Left forelimb (tissue), 1 donor: ENCODE measurements around the gene FAM107B.
"Not testable (repeated sequence)": the region's sequence is repeated elsewhere in the genome, so short reads cannot be mapped to it uniquely, and the experiment has no call there.

Source experiments
- DNase-seq: peaks from one replicate; pipeline ENCODE4 v3.0.0-alpha.2; 2018; ENCODE audit warnings: low spot score

The FAM107B gene

GRCh38 chr10:14664345-14664744 is 110.4 kb downstream of the FAM107B start:
- no peak for DNase-seq

GRCh38 chr10:14661818-14662217 is 112.9 kb downstream of the FAM107B start:
- DNase-seq, result no peak

- no peak for DNase-seq
Observed at GRCh38 chr10:14660831-14661230, 113.9 kb downstream of the FAM107B start.

GRCh38 chr10:14659626-14660196 is 115.0 kb downstream of the FAM107B start:
- no peak for DNase-seq

GRCh38 chr10:14659137-14659536 is 115.6 kb downstream of the FAM107B start:
- not testable (repeated sequence) for DNase-seq

GRCh38 chr10:14658331-14659127 is 116.2 kb downstream of the FAM107B start:
- no peak for DNase-seq

- DNase-seq, result no peak
Observed at GRCh38 chr10:14656052-14656730, 118.5 kb downstream of the FAM107B start.

- DNase-seq, result no peak
Observed at GRCh38 chr10:14654821-14655382, 119.8 kb downstream of the FAM107B start.

GRCh38 chr10:14653271-14654161 is 121.2 kb downstream of the FAM107B start:
- DNase-seq, result no peak

- no peak for DNase-seq
Observed at GRCh38 chr10:14652816-14653215, 121.9 kb downstream of the FAM107B start.

GRCh38 chr10:14652067-14652466 is 122.6 kb downstream of the FAM107B start:
- DNase-seq, result no peak

GRCh38 chr10:14649739-14650138 is 125.0 kb downstream of the FAM107B start:
- DNase-seq, result no peak

GRCh38 chr10:14648946-14649345 is 125.8 kb downstream of the FAM107B start:
- no peak for DNase-seq

- no peak for DNase-seq
Observed at GRCh38 chr10:14648005-14648765, 126.5 kb downstream of the FAM107B start.

GRCh38 chr10:14645239-14645960 is 129.3 kb downstream of the FAM107B start:
- DNase-seq, result no peak

- no peak for DNase-seq
Observed at GRCh38 chr10:14639637-14640036, 135.1 kb downstream of the FAM107B start.

GRCh38 chr10:14635043-14635710 is 139.5 kb downstream of the FAM107B start:
- no peak for DNase-seq

- not testable (repeated sequence) for DNase-seq
Observed at GRCh38 chr10:14634572-14634971, 140.1 kb downstream of the FAM107B start.

- no peak for DNase-seq
Observed at GRCh38 chr10:14625765-14626525, 148.8 kb downstream of the FAM107B start.
